Neuron (in vitro differentiated cells): ENCODE measurements around the gene PLIN3.
"Not testable (repeated sequence)": the region's sequence is repeated elsewhere in the genome, so short reads cannot be mapped to it uniquely, and the experiment has no call there.

Source experiments
- H2AFZ ChIP-seq: one replicate; pipeline ENCODE4 v1.6.1; 2013; ENCODE audit warnings: low read depth, mild to moderate bottlenecking, inconsistent platforms, low read length, moderate library complexity
- H3K27me3 ChIP-seq: one replicate; pipeline ENCODE4 v1.6.1; 2013; ENCODE audit warnings: low read length; ENCODE audit not compliant: insufficient read depth
- H3K36me3 ChIP-seq: one replicate; pipeline ENCODE4 v1.6.1; 2013; ENCODE audit warnings: low read length; ENCODE audit not compliant: insufficient read depth
- H3K4me1 ChIP-seq: one replicate; pipeline ENCODE4 v1.6.1; 2013; ENCODE audit warnings: low read length; ENCODE audit not compliant: insufficient read depth
- H3K4me3 ChIP-seq: 2 replicates; pipeline ENCODE4 v1.5.1; 2013; ENCODE audit warnings: mild to moderate bottlenecking, low read length, moderate library complexity
- H3K9me3 ChIP-seq: one replicate; pipeline ENCODE4 v1.6.1; 2013; ENCODE audit warnings: low read length

The PLIN3 gene

DNA sequence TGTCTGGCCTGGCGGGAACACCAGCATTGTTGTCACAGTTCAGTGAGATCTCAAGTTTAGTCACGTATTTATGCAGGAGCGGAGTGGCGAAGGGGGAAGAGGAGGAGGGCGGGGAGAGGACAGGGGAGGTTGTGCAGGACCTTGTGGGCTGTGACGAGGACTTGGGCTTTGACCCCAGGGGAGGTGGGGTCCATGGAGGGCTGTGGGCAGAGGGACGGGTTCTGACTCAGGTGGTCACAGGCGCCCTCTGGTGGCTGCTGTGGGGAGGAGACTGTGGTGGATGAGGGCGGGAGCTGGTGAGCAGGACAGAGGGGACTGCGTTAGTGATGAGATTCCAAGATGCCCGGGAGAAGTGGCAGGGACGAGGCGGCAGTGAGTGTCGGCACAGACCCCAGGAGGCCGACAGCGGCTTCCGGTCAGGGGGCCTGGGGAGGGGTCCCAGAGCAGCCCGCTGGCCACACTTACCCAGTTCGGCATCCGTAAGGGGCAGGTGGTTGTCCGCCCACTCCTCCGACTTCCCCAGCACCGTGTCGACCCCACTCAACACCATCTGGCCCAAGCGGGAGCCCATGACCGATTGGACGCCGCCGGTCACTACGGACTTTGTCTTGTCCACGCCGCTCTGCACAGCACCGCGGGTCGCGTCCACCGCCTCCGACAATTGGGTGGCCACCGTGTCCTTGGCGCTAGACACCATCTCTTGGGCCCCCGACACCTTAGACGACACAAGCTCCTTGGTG is 15.7 kb downstream of the PLIN3 start:
- Histone ChIP-seq H3K4me1 (no peaks in the 10 kb centered on the region), H2AFZ (no peak overlapping the region), H3K36me3 (peaks cover 35% of the 10 kb centered on the region), H3K4me3 (no peak overlapping the region), H3K27me3 (no peaks in the 10 kb centered on the region), H3K9me3 (no peaks in the 10 kb centered on the region)

- no peak overlapping the region for H2AFZ ChIP-seq
- H3K4me3 ChIP-seq = no peak overlapping the region
- H3K4me1 ChIP-seq = no peaks in the 10 kb centered on the region
- peaks cover 35% of the 10 kb centered on the region for H3K36me3 ChIP-seq
- H3K27me3 ChIP-seq = no peaks in the 10 kb centered on the region
- no peaks in the 10 kb centered on the region for H3K9me3 ChIP-seq
These were observed 18.4 kb downstream of the PLIN3 start for GRCh38 chr19:4849019-4849418.

DNA sequence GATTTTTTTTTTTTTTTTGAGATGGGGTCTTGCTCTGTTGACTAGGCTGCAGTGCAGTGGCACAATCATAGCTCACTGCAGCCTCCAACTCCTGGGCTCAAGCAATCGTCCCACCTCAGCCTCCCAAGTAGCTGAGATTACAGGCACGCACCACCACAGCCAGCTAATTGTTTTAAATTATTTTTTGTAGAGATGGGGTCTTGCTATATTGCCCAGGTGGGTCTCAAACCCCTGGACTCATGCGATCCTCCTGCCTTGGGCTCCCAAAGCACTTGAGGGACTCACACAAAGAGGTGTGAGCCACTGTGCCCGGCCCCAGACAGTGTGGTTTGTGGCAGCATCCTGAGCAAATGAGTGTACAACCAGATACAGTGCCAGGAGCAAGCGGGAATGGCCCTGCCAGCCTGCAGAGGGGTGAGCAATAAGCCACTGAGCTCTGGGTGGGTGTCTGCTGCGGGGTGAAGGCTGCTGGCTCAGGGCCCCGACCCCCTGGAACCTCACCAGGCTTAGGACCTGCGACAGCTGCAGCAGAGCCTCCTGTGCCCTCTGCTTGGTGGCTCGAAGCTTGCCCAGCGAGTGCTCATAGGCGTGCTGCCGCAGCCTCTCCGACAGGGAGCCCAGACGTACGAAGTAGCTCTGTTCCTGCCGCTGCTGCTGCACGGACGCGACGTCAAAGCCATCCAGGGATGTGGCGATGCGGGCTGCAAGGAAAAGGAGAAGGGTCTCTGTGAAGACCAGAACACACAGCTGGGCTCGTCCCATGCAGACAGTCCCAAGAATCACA is 20.1 kb downstream of the PLIN3 start:
- no peaks in the 10 kb centered on the region for H3K27me3 ChIP-seq
- peaks cover 42% of the 10 kb centered on the region for H3K36me3 ChIP-seq
- no peaks in the 10 kb centered on the region for H3K4me1 ChIP-seq
- no peaks in the 10 kb centered on the region for H3K9me3 ChIP-seq
- H2AFZ ChIP-seq = no peak overlapping the region
- no peak overlapping the region for H3K4me3 ChIP-seq

GRCh38 chr19:4845975-4846374 is 21.5 kb downstream of the PLIN3 start:
- H3K4me3 ChIP-seq, H2AFZ ChIP-seq: not testable (repeated sequence)
- H3K36me3 ChIP-seq = peaks cover 42% of the 10 kb centered on the region

DNA sequence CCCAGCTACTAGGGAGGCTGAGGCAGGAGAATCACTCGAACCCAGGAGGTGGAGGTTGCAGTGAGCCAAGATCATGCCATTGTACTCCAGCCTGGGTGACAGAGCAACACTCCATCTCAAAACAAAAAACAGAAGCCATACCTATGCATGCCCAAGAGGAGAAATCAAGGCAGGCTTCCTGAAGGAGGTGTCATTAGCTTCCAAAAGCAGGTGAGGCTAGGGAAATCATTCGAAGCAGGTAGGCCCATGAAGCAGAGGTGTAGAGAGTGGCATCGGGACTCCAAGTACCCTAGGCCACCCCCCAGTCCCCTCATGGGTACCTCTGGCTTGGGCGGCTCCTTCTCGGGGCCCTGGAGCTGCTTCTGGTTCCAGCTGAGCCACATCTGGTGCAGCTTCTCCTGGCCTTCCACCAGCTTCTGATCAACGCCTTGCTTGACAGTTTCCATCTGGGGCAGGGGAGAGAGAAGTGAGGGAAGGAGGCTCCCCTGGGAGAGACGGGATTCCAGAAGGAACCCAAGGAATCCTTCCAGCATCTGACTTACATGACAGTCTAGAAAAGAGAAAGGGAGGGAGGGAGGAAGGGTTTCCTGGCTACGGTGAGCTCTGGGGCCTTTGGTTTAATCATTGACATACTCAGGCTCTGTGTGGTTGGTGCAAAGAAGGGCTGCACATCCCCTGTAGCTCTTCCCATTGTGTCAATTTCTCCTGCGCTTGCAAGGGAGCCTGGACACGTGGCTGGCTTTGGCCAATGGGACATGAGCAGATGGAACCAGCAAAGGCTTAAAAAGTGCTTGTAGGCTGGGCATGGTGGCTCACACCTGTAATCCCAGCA is 22.9 kb downstream of the PLIN3 start:
- Histone ChIP-seq H3K27me3 (no peaks in the 10 kb centered on the region), H3K9me3 (no peaks in the 10 kb centered on the region), H2AFZ (no peak overlapping the region), H3K36me3 (peaks cover 42% of the 10 kb centered on the region), H3K4me3 (no peak overlapping the region), H3K4me1 (no peaks in the 10 kb centered on the region)

More at GRCh38 chr19:4845975-4846374, 21.5 kb downstream of the PLIN3 start:
- not testable (repeated sequence) for H3K4me1 ChIP-seq, H3K27me3 ChIP-seq, H3K9me3 ChIP-seq

DNA sequence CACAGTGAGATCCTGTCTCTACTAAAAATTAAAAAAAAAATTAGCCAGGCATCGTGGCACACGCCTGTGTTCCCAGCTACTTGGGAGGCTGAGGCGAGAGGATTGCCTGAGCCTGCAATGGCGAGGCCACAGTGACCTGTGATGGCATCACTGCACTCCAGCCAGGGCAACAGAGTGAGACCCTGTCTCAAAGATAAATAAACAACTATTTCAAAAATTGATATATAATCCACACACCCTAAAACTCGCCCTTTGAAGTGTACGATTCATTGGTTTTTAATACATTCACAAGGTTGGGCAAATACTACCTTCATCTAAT is 23.9 kb downstream of the PLIN3 start:
- Histone ChIP-seq H3K9me3 (no peaks in the 10 kb centered on the region), H3K4me3 (no peak overlapping the region), H3K36me3 (peaks cover 50% of the 10 kb centered on the region), H2AFZ (no peak overlapping the region), H3K27me3 (no peaks in the 10 kb centered on the region), H3K4me1 (no peaks in the 10 kb centered on the region)

- H3K27me3 ChIP-seq = no peaks in the 10 kb centered on the region
- H3K9me3 ChIP-seq = peaks cover 2% of the 10 kb centered on the region
- no peak overlapping the region for H2AFZ ChIP-seq
- H3K4me1 ChIP-seq = no peaks in the 10 kb centered on the region
- peaks cover 35% of the 10 kb centered on the region for H3K36me3 ChIP-seq
- no peak overlapping the region for H3K4me3 ChIP-seq
These were observed 28.3 kb downstream of the PLIN3 start for GRCh38 chr19:4839192-4839591.

GRCh38 chr19:4832776-4833175 is 34.7 kb downstream of the PLIN3 start:
- Histone ChIP-seq H3K4me1 (no peaks in the 10 kb centered on the region), H3K4me3 (no peak overlapping the region), H3K27me3 (peaks cover 7% of the 10 kb centered on the region), H3K9me3 (no peaks in the 10 kb centered on the region), H2AFZ (no peak overlapping the region), H3K36me3 (peaks cover 4% of the 10 kb centered on the region)

- H3K36me3 ChIP-seq, H3K27me3 ChIP-seq, H2AFZ ChIP-seq, H3K4me1 ChIP-seq, H3K9me3 ChIP-seq: not testable (repeated sequence)
- peak overlapping the region; percentile 20 for H3K4me3 ChIP-seq
These were observed 35.5 kb downstream of the PLIN3 start for GRCh38 chr19:4831979-4832340.

- Histone ChIP-seq H3K4me3 (peak within 1 kb of the TSS; percentile 20), H3K36me3 (no peaks in the 10 kb centered on the region), H3K27me3 (peaks cover 7% of the 10 kb centered on the region), H3K9me3 (no peaks in the 10 kb centered on the region), H3K4me1 (no peaks in the 10 kb centered on the region), H2AFZ (no peak within 1 kb of the TSS)
These were observed 36.0 kb downstream of the PLIN3 start, which contains the start of gene TICAM1 for GRCh38 chr19:4831304-4831978. TSS of gene TICAM1 (minus strand) at chr19:4831712. CDS start at chr19:4818377, 13,335 bp downstream.

GRCh38 chr19:4830768-4831265 is 36.6 kb downstream of the PLIN3 start:
- no peak overlapping the region for H3K4me3 ChIP-seq

DNA sequence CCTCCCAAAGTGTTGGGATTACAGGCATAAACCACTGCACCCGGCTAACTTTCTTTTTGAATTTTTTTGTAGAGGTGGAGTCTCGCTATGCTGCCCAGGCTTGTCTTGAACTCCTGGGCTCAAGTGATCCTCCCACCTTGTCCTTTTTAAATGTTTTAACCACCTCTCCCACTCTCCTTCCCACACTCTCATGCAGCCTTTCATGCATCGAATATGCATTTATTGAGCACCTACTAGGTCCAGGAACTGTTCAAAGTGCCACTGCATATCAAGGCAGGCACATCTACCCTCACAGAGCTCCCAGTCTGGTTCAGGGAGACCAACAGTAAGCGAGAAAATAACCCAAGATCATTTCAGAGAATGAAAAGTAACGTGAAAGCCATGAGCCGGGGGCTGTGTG is 37.1 kb downstream of the PLIN3 start:
- H3K36me3 ChIP-seq = no peaks in the 10 kb centered on the region
- H2AFZ ChIP-seq = no peak overlapping the region
- no peaks in the 10 kb centered on the region for H3K4me1 ChIP-seq
- peaks cover 7% of the 10 kb centered on the region for H3K27me3 ChIP-seq
- H3K4me3 ChIP-seq = no peak overlapping the region
- no peaks in the 10 kb centered on the region for H3K9me3 ChIP-seq

More at GRCh38 chr19:4830768-4831265, 36.6 kb downstream of the PLIN3 start:
- Histone ChIP-seq H3K36me3 (no peaks in the 10 kb centered on the region), H2AFZ (no peak overlapping the region), H3K27me3 (peaks cover 7% of the 10 kb centered on the region), H3K4me1 (no peaks in the 10 kb centered on the region), H3K9me3 (no peaks in the 10 kb centered on the region)
